ENCODE measurements around the gene BCL6.
"Not testable (repeated sequence)": the region's sequence is repeated elsewhere in the genome, so short reads cannot be mapped to it uniquely, and the experiment has no call there.

BCL6 gene

GRCh38 chr3:187709155-187709554 is 36.1 kb downstream of the BCL6 start:
- no peak for DNase-seq

- no peak for DNase-seq
These were observed 36.6 kb downstream of the BCL6 start for GRCh38 chr3:187708696-187709095.

DNA sequence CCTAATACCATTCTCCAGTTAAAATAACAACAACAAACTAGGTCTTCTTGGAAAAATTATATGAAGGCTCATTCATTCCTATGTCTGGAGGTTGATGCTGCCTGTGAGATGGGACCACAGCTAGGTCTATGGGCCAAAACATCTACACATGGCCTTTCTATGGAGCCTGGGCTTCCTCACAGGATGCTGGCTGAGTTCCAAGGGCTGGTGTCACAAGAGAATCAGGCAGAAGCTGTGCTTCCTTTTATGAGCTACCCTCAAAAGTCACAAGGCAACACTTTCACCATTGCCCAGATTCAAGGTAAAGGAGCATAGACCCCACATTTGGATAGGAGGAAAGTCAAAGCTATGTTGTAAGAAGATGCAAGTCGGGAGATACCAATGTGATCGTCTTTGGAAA is 38.3 kb downstream of the BCL6 start:
- DNase-seq, result no peak

- DNase-seq, result no peak
These were observed 40.1 kb downstream of the BCL6 start for GRCh38 chr3:187705164-187705563.

DNA sequence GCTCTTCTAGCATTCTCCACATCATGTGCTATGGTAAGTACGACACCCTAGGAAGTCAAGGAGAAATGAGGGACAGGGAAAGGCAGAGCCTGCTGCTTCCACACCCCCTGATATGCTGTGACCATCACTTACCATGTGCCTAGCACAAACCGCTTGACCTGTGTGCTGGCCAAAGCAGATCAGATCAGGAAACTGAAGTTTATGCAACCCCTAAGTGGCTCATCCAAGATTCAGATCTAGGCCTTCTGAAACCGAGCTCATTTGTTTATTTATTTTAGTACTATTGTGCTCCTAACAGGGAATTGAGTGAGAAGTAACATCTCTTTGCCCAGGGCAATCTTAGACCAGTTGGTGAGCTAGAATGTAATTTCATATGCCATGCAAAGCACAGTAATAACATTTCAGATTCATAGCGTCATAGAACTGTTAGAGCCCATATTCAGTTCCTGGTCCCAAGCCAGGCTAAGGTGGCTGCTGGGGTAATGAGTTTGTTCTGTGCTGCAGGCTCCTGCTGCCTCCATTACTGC is 42.7 kb downstream of the BCL6 start, which contains the start of gene RTP2:
TSS of gene RTP2 (minus strand) at position 51 of the 527 bp plus-strand sequence. CDS start 429 bp downstream, outside the sequence.
- DNase-seq, result no peak

DNA sequence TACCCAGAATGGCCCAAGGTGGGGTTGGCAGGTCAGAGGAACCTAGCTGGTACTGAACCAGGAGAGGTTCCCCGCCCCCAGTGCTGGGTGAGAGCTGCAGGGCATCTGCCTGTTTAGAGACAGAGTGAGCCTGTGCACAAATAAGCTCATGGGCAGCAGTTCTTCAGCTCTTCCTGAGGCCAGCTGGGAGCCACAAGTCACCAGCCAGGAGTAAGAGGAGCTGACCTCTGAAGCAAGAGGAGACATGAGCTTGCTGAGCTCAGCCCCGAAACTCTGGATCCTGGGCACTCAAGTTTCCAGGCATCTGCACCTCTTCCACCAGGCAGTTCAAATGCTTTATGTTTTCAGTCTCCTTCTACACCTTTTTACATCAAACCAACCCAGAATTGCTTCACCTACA is 45.0 kb downstream of the BCL6 start:
- DNase-seq, result no peak

DNA sequence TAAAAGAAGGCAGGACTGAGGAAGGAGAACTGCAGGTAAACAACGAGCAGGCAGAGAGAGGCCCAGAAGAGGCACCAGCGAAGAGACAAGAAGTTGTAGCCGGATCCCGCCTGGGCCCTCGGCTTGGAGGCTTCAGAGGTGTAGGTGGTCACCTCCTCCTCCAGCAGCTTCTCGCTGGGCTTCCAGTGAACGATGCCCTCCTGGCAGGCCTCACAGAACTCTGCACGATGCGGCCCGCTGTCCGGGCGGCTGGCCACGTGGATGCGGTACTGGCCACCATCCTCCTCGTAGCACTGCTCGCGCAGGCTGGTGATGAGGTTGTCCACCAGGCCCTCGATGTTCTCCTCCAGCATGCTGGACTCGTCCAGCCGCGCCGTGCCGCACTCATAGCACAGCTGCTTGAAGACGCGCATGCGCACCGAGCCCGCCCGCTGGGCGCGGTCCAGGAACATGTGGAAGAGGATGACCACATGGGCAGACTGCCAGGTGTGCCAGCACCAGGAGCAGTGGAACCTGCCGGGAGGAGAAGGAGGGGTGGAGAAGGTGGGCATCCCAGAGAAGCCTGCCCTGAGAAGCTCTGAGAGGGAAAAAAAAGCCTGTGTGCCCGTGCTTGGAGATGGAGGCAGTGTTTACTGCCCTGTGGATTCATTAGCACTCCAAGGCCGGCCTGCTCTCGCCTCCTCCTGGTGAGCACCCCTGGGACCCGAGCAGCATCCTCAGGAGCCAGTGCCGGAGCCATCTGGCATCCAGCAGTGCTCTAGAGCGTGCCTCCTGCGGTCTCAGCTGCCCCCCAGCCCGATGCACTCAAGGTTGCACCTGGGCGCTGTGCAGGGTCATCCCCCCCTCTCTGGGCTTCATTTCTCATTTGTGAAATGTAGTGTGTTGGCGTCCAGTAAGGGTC is 46.5 kb downstream of the BCL6 start:
- no peak for DNase-seq

DNA sequence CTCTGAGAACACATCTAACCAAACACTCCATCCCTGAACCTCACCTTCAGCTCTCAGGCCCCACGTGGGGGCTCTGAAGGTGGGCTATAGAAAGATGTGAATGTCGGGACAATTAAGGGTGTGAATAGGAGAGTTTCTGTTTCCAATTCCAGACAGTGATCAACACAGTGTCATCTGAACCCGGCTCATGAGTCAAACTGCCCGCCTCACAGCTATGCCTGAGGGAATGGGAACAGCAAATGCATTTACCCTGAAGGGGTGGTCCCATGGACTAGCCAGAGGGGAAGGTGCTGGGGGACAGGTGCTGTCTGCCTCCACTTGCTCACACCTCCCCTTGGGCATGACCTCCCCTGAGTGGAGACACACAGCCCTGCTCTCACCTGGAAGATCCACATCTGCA is 49.2 kb downstream of the BCL6 start:
- no peak for DNase-seq

GRCh38 chr3:187695449-187695848 is 49.8 kb downstream of the BCL6 start:
- DNase-seq, result no peak

DNA sequence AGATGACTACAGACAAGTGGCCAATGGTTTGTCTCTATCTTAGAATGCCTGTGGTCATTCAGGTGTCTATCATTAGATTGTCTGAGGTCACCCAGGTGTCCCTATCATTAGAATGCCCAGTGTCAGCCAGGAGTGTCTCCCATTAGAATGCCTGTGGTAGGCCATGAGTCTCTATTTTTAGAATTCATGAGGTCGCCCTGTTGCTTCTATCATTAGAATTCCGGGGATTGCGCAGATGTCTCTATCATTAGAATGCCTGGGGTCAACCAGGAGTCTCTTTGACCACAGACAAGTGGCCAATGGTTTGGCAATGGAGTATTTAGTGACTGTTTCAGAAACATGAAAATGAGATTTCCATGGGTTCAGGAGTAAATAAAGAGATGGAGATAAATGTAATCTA is 50.5 kb downstream of the BCL6 start:
- DNase-seq, result no peak

GRCh38 chr3:187693431-187693830 is 51.8 kb downstream of the BCL6 start:
- no peak for DNase-seq

DNA sequence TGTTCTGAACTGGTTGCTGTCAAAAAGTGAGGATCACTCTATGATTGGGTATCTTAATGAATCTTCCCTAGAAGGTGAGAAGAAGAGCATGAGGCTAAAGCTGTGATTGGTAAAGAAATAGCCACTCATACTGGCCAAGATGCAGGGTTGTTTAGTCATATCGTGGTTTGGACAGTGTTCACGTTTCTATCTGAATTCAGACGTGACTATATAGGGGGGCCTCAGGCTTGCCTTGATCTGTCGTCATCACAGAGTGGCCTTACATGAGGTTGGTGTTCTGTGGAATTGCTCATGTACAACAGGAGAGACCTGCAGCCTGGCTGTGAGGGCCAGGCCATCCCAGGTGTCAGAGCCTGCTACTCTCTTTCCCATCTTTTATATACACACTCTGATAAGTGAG is 55.3 kb downstream of the BCL6 start:
- no peak for DNase-seq

DNA sequence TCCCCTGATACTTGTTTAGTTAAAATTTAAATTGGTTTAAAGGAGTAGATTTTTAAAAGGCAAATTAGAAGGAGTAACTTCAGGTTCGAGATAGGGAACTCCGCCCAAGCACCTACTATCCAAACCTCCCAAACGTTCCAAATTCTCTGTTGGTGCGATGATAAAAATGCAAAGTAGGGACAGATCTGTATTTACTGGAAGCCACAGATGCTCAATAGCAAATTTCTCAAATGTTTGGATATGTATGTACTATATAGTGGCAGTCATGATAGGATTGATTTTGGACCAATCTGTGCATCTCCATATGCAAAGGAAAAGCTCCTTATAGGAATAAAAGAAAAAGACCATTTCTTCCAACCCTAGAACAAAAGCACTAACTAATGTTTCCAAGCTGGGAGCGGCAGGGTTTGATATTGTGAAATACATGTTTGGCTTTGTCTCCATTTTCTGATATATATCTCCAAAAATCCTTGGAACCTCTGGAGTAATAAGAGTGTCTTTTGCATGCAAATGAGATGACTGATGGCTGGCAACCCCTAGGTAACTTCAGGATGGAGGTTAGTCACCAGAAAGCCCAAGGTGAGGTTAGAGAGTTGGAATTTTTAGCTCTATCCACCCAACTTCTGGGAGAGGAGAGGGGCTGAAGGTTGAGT is 58.5 kb downstream of the BCL6 start:
- DNase-seq, result no peak

DNA sequence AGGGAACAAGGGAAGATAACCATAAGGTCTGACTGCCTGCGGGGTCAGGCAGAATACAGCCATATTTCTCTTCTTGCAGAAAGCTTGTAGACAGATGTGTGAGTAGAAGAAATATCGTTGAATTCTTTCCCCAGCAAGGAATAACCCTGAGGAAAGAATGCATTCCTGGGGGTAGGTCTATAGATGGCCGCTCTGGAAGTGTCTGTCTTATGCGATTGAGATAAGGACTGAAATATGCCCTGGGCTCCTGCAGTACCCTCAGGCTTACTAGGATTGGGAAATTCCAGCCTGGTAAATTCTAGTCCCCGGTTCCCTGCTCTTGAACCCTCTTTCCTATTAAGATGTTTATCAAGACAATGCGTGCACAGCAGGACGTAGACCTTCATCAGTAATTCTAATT is 59.3 kb downstream of the BCL6 start:
- DNase-seq, result no peak

- DNase-seq, result no peak
These were observed 60.4 kb downstream of the BCL6 start for GRCh38 chr3:187684880-187685279.

GRCh38 chr3:187684444-187684843 is 60.8 kb downstream of the BCL6 start:
- DNase-seq, result no peak

GRCh38 chr3:187681756-187682155 is 63.5 kb downstream of the BCL6 start:
- DNase-seq, result not testable (repeated sequence)

GRCh38 chr3:187679638-187680396 is 65.5 kb downstream of the BCL6 start:
- DNase-seq, result peak; percentile 64

GRCh38 chr3:187678726-187679268 is 66.5 kb downstream of the BCL6 start:
- peak; percentile 25 for DNase-seq

DNA sequence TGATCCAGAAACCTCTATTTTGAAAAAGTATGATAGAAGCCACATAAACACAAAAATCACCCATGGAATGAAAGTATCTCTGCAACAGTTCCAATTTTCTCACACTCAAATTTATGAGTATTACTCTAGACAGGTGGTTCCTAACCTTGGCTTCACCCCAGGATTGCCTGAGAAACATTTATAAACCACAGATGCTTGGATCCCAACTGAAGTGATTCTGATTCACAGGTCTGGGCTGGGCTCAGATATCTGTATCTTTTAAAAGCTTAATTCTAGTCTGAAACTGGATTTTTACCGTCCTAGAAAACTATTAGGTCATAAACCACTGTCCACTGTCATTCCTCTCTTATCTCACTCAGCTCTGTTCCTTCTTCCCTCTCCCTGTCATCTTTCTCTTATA is 67.7 kb downstream of the BCL6 start:
- DNase-seq, result no peak

GRCh38 chr3:187673012-187673411 is 72.3 kb downstream of the BCL6 start:
- DNase-seq, result no peak
